A204.1 (cell line): ENCODE measurements around the gene ACTL6B.
"Not testable (repeated sequence)": the region's sequence is repeated elsewhere in the genome, so short reads cannot be mapped to it uniquely, and the experiment has no call there.

Source experiments
- FAIRE-seq: peaks from 2 replicates; lab custom pipeline; 2012; peaks lifted over from hg19 to GRCh38; lab: Jason Lieb, UNC

Gene ACTL6B

DNA sequence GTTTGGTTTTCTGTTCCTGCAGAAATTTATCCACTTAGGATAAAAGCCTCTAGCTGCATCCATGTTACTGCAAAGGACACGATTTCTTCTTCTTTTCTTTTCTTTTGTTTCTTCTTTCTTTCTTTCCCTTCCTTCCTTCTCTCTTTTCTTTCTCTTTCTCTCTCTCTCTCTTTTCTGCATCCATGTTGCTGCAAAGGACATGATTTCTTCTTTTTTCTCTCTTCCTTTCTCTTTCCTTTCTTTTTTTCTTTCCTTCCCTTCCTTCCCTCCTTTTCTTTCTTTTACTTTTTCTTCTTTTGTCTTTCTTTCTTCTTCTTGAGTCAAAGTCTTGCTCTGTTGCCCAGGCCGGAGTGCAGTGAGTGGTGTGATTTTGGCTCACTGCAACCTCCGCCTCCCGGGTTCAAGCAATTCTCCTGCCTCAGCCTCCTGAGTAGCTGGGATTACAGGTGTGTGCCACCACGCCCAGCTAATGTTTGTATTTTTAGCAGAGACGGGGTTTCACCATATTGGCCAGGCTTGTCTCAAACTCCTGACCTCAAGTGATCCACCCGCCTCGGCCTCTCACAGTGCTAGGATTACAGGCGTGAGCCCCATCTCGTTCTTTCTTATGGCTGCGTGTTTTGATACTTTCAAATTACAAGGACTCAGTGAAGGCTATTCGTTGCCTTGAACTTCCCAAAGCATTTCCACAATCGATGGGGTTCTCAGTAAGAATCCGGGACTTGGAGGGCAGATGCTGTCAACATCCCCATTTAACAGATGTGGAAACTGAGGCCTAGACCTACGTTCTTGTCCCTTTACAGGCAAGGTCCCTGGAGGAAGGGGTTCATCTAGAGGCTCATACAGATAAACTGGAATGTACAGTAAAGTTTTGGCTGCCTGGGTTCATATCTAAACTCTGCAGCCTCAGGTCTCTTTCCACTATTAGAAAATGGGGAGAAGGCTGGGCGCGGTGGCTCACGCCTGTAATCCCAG, 15.4 kb upstream of the ACTL6B start:
- no peak for FAIRE-seq

DNA sequence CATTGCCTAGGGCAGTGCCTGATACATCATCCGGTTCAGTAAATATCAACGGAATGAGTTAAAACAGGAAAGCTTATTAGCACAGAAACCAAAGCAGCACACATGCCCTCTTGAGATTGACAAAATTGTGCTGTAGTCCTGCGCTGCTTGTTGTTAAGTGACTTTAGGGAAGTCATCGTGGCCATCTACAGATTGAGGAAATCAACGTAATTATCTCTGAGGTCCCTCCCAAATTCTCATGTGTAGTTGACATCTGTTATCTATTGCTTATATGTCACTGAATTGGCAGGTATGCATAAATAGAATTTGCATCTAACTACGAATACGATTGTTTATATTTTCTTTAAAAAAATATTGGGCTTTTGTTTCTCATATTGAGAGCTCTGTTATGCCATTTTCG, 13.8 kb upstream of the ACTL6B start:
- no peak for FAIRE-seq

DNA sequence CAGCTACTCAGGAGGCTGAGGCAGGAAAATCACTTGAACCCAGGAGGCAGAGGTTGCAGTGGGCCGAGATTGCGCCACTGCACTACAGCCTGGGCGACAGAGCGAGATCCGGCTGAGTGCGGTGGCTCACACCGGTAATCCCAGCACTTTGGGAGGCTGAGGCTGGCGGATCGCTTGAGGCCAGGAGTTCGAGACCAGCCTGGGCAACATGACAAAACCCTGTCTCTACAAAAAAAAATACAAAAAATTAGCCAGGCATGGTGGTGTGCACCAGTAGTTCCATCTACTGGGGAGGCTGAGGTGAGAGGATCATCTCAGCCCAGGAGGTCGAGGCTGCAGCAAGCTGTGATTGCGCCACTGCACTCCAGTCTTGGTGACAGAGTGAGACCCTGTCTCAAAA, 12.9 kb upstream of the ACTL6B start:
- not testable (repeated sequence) for FAIRE-seq

DNA sequence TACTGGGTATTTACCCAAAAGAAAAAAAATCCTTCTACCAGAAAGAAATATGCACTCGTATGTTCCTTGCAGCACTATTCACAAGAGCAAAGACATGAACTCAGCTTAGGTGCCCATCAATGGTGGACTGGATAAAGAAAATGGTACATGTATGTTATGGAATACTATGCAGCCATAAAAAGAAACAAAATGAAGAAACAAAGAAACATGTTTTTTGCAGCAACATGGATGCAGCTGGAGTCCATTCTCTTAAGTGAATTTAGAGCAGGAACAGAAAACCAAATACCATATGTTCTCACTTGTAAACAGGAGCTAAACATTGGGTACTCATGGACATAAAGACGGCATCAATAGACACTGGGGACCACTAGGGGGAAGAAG, 11.8 kb upstream of the ACTL6B start:
- FAIRE-seq = no peak

DNA sequence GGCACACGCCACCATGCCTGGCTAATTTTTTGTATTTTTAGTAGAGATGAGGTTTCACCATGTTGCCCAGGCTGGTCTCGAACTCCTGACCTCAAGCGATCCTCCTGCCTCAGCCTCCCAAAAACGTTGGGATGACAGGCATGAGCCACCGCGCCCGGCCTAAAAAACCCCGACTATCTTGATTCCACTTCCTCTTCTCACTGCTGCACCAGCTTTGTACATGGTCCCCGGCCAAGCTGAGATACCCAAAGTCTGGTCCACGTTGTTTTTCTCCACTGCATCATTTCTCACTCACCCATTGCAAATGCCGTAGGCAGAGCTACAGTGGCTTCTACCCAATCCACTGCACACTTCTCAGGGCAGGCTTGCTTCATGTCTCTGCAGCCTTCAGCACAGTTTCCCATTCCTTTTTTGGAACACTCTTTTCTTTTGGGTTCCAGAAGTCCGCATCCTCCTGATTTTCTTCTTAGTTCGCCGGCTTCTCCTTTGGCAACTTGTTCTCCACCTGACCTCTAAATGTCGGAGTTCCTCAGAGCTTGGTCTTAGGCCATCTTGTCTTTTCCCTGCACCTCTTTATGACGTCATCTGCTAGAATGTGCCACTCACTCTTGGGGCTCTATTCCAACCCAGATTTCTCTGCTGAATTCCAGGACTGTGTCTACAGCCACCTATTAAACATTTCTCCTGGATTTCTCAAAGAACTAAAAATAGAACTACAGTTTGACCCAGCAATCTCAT, 11.3 kb upstream of the ACTL6B start:
- FAIRE-seq = no peak

DNA sequence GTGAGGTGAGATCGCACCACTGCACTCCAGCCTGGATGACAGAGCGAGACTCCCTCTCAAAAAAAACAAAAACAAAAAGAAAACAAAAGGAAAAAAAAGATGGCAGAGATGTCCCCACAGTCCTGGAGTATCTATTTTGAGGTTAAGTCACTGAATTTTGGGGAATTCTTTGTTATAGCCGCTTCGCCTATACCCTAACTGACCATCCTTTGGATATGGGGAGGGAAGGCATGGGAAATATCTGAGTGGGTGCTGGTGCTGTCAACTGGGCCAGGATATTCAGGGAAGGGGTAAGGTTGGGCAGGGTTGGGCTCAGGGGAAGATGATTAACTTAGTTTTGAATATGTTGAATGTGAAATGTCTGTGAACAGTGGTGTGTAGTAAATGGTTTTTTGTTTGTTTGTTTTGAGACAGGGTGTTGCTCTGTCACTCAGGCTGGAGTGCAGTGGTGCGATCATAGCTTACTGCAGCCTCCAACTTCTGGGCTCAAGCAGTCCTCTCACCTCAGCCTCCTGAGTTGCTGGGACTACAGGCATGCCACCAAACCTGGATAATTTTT, 9.0 kb upstream of the ACTL6B start:
- no peak for FAIRE-seq

DNA sequence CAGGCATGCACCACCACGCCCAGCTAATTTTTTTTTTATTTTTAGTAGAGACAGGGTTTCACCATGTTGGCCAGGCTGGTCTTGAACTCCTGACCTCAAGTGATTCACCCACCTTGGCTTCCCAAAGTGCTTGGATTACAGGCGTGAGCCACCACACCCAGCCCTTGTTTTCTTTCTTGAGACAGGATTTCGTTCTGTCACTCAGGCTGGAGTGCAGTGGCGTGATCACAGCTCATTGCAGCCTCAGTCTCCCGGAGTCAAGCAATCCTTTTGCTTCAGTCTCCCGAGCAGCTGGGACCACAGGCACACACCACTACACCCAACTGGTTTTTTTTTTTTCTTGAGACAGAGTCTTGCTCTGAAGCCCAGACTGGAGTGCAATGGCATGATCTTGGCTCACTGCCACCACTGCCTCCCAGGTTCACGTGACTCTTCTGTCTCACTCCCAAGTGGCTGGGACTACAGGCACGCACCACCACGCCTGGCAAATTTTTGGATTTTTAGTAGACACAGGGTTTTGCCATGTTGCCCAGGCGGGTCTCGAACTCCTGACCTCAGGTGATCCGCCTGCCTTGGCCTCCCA, 6.0 kb upstream of the ACTL6B start:
- FAIRE-seq = not testable (repeated sequence)

DNA sequence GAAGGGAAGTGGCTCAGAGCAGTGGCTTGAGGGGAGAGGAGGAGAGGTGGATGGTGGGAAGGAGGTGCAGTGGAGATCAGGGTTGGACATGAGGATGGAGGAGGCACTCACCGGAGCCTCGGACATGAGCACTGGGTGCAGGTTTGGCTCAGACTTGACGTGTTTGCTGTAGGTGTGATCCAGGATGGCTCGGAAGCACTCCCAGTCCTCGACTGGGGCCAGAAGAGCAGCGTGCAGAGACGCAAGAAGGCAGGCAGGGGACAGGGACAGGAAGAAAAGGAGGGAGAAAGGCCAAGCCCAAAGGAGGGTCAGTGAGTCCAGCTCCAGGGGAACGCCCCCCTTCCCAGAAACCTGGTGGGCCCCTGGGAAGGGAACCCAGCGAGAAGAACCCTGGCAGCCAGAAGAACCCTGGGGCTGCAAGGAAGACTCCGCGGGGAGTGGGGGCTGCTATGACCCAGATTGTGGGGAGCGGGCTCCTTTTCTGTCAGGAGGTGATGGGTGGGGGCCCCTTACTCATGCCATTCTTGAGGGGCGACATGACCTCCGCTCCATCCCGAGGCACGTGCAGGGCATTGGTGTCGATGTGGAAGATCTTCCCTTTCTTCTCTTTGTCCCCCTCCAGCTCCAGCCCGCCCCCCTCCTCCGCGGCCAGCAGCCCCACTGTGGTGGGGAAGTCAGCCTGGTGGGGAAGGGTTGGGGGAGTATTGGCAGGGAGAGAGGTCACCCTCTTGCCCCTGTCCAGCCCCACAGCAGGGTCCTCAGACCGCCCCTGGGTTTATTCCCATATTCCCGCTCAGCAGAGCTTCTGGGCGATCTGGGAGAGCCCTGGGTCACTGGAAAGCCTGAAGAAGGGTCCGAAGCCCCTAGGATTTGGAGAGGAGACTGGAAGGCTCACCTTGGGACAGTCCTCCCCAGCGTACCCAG, 1.1 kb downstream of the ACTL6B start:
- FAIRE-seq = no peak

DNA sequence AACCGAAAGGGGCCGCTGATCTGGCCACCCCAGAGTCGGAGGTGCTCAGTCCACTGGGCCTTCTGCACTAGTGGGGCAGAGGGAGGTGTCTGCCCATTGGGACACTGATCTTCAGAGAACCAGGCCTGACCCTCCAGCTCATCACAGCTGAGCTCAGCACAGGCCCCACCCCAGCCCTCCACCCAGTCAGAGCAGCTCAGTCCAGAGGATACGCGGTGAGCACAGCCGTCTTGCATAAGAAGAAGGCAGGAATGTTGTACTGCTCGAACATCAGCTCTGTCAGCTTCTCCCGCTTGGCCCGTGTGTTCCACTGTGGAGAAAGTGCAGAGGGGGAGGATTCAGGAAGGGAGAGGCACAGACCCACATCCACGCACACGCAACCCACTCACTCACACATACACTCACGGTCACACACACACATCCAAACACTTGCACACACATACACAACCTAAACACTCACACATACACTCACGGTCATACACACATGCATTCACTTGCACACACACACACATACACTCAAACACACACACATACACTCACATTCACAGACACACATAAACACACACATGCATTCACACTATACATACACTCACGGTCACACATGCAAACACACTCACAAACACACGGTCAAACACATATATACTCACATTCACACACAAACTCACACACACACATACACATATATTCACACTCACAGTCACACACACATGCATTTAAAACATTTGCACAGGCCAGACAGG, 6.3 kb downstream of the ACTL6B start:
- FAIRE-seq = no peak

DNA sequence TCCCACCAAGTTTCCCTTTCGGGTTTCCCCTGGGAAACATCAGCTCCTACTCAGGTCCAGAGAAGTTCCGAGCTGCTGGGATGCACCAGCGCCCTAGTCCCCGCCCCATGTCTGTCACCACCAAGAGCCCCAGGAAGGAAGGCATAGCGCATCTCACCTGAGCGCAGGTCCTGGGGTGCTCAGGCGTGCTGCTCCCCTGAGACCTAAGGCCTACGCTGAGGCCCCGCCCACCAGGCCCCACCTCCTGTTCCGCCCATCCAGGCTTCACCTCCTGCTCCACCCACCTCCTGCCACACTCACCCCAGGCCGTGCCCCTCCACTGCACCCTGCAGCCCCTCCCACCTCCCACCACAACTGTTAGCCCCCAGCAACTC, 13.7 kb downstream of the ACTL6B start:
- no peak for FAIRE-seq

DNA sequence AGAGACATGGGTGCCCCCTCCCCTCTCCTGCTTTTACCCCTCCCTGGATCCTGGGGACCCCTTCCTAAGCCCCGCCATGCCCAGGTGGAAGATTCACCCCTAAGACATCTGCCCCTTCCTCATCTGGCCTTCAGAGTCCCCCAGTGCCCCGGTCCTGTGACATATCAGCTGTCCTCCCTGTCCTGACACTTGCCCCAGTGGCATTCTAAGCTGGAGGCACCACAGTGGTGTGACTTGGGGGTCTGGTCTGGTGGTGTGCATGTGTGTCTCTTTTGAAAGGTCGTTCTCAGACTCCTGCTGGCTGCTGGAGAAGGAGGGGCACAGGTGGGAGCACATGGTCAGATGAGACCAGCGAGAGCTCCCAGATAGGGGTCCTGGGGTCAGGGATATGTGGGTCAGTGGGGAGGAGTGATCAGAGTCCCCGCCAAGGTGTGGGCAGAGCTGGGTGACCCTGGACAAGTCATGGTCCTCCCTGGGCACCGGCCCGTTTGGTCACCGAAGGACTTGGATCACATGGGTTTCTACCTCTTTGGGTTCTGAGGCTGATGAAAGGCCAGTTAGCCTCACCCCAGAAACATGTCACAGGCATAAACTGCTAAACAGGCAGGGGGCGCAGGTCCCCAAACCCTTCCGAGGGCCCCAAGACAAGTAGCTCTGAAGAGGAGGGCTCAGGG, 14.3 kb downstream of the ACTL6B start:
- no peak for FAIRE-seq

DNA sequence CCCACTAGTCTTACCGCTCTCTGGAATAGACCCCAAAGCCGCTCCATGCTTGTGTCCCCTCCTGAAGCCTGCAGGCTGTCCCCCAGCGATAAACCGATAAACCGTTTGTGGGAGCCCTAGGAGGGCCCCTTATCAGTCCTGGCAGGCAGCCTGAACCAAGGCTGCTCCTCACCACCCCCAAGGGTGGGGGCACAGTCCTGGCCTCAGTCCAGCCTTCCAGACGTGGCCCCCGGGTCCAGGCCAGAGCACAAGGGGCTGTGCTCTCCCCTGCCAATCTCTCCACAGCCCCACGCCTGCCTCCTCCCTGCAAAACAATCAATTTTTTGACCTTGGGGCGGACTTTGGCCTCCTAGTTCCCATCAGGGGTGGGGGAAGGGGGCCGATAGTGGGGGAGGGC, 14.8 kb downstream of the ACTL6B start, which contains the start of gene TFR2:
Gene TFR2 (minus strand): TSS at position 90 of the 397 bp plus-strand sequence. CDS start 43 bp downstream, at position 47.
- no peak for FAIRE-seq

DNA sequence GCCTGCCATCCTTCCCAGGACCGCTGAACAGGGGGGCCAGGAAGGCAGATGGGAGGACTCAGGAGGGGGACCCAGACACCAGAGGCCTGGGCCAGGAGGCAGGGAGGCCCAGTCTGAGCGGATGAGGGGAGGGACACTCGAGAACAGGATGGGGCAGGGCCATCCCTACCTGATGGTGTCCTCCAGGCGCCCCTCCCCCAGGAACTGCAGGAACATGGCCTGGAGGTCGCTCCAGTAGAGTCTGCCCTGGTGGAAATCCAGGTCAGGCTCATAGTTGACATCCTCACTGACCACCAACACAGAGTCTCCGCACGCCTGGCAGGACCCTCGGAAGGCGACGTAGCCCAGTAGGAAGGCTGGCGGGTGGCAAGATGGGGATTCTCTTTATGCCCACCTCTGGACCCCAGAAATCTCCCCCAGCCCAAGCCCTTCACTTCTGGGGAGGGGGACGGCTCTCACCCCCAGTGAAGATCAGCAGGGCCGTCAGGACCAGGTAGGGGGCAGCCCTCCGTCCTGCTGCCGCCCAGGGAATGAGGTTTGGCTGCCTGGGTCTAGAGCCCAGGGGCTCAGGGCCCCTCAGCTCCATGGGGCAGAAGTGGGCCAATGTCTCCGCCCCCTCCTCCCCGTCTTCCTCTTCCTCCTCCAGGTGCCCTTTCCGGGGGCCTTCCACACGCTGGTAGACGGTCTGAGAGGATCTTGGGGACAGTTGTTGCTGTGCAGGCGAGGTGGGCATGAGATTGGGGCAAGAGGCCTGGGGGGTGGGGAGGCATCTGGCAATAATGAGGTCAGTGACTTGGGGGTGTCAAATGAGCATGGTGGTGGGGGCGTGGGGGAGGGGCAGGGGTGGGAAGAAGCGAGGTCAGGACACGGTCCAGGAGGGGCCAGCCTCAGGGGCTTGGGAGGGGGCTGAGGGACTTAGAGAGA, 15.5 kb downstream of the ACTL6B start:
- no peak for FAIRE-seq

DNA sequence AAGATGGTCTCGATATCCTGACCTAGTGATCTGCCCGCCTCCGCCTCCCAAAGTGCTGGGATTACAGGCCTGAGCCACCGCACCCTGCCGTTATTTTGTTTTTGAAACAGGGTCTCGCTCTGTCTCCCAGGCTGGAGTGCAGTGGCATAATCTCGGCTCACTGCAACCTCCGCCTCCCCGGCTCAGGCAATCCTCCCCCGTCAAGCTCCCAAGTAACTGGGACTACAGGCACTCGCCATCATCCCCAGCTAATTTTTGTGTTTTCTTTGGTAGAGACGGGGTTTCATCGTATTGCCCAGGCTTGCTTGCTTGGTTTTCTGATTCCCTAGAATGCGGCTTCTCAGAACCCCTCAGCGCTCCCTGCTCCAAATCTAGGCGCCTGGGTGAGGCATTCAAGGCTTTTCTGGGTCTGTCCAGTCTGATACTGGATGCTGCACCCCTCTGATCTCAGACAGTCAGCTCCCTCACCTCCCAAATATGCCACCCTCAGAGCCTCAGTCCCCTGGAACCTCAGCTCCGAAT, 16.2 kb downstream of the ACTL6B start:
- no peak for FAIRE-seq

DNA sequence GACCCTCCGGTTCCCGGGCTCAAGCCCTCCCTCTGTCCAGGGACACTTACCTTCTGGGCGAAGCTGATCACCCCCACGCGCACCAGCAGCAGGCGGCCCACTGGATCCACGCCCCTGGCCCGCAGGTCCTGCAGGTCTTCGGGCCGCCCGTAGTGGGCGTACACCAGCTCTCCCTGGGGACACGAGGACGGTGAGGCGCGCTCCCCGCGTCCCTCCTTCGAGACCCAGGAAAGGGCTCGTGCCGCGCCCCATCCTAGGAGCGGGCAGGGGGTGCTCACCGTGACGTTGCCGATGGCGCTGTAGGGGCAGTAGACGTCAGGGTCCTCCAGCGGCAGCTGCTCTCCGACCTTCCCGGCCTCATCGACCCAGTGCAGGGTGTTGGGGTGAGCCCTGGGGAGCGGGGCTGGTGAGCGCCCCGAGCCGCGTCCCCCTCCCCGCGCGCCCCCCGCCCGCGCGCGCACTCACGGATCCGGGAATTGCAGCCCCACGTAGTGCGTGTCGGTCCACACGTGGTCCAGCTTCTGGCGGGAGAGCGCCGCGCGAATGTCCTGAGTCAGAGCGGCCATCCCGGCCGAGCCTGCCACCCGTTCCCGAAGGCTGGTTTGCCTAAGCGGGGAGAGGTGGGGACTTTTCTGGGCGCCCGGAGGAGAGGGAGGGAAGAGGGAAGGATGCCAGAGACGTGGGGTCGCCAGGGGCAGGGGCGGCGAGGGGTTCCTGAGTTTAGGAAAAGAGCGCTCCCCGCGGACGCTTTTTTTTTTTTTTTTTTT, 23.1 kb downstream of the ACTL6B start:
- no peak for FAIRE-seq

DNA sequence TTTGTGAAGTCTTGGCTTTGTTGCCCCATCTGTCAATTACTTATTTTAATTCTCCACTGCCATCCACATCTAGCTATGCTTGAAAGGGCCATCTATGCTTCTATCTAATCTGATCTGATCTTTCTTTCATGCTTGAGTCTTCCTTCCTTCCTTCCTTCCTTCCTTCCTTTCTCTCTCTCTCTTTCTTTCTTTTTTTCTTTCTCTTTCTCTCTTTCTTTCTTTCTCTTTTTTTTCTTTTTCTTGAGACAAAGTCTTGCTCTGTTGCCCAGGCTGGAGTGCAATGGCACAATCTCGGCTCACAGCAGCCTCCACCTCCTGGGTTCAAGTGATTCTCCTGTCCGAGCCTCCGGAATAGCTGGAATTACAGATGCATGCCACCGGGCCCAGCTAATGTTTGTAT, 26.2 kb downstream of the ACTL6B start:
- no peak for FAIRE-seq

DNA sequence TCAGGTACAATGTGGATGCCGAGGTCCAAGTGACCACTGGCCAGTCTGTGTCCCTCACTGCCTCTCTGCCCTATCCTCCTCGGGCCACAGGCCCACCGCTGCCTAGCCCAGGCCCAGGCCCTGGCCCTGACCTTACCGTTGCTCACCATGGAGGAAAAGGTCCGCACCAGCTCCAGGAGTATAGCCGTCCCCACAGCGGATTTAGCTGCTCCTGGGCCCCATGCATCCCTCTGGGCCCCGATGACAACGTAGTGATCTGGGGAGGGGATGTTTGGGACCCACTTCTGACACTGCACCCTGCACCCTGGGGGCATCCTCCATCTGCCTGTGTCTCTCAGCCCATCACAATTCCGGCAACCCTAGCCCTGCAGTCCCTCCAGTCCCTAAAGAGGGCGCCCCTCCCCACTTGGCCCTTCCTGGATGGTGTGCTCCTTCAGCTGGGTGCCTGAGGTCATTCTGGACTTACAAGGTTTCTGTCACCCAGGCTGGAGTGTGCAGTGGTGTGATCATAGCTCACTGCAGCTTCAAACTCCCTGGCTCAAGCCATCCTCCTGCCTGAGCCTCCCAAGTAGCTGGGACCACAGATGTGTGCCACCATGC, 27.0 kb downstream of the ACTL6B start:
- FAIRE-seq = no peak

DNA sequence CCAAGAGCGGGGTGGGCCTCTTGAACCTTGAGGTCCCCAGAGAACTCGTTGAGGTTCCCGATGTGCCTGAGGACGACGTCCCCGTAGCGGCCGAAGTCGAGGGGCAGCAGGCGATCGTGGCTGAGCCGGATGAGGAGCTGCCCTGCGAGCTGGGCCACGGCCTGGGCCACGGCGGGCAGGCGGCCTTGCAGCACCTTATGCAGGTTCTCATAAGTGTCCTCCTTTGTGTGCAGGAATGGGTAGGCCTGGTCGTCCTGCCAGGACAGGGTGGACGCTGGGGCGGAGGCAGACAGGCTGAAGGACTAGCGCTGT, 29.1 kb downstream of the ACTL6B start:
- no peak for FAIRE-seq
